22Rv1 (cell line): Measurements from ENCODE around the gene EFNA3.

Source experiments
- CTCF ChIP-seq: fragments of 450-650 bp; IDR thresholded peaks from 2 replicates; pipeline ENCODE4 v1.5.1; 2017; ENCODE audit warnings: mild to moderate bottlenecking
- ZFX ChIP-seq: fragments of 450-650 bp; IDR thresholded peaks from 2 replicates; pipeline ENCODE4 v1.6.1; 2017; ENCODE audit warnings: antibody characterized with exemption, borderline replicate concordance

- TF ChIP-seq CTCF (no peak), ZFX (no peak)
Observed at GRCh38 chr1:155077758-155078445, 735 bp upstream of the EFNA3 start.
